H4 (cell line): ENCODE measurements around the gene CYP4A22. TPM values are rescaled to one million over a fixed set of nuclear protein-coding genes. Genes with fewer than 3 reads are reported as not detected.
"Not testable (repeated sequence)": the region's sequence is repeated elsewhere in the genome, so short reads cannot be mapped to it uniquely, and the experiment has no call there.

Experiments used
- DNase-seq: peaks from one replicate; pipeline ENCODE4 v3.0.0-alpha.2; 2015; ENCODE audit warnings: low spot score
- total RNA-seq: library from RNA; depleted of rRNA; stranded (reverse); fragments of >200 nt; shearing (Covaris generic); gene quantifications from 2 replicates; pipeline ENCODE4 v1.2.3, GENCODE V29; 2014; rRNA removed

Gene CYP4A22
- not detected in 2 replicates for total RNA-seq

- DNase-seq, result no peak
Observed at GRCh38 chr1:47137198-47137597, at the start of gene CYP4A22. Gene CYP4A22, plus strand, starts transcription at chr1:47137441. Its CDS starts 45 bp downstream, at chr1:47137486.

- peak; percentile 23 for DNase-seq
Observed at GRCh38 chr1:47089356-47089755, 47.9 kb upstream of the CYP4A22 start.

GRCh38 chr1:47091476-47091875, 45.8 kb upstream of the CYP4A22 start:
- DNase-seq, result not testable (repeated sequence)

- DNase-seq, result no peak
Observed at GRCh38 chr1:47104816-47105215, 32.4 kb upstream of the CYP4A22 start.

GRCh38 chr1:47106792-47107191, 30.4 kb upstream of the CYP4A22 start:
- DNase-seq, result no peak

GRCh38 chr1:47107851-47108574, 29.2 kb upstream of the CYP4A22 start:
- DNase-seq, result peak; percentile 70

- DNase-seq, result not testable (repeated sequence)
Observed at GRCh38 chr1:47109482-47109881, 27.8 kb upstream of the CYP4A22 start.

GRCh38 chr1:47113178-47113577, 24.1 kb upstream of the CYP4A22 start:
- no peak for DNase-seq

GRCh38 chr1:47121039-47121438, 16.2 kb upstream of the CYP4A22 start:
- DNase-seq, result not testable (repeated sequence)

- not testable (repeated sequence) for DNase-seq
Observed at GRCh38 chr1:47124834-47125233, 12.4 kb upstream of the CYP4A22 start.

GRCh38 chr1:47126997-47127396, 10.2 kb upstream of the CYP4A22 start:
- DNase-seq, result not testable (repeated sequence)

- DNase-seq, result no peak
Observed at GRCh38 chr1:47128221-47128620, 9.0 kb upstream of the CYP4A22 start.

GRCh38 chr1:47128854-47129253, 8.4 kb upstream of the CYP4A22 start:
- not testable (repeated sequence) for DNase-seq

GRCh38 chr1:47129489-47130230, 7.6 kb upstream of the CYP4A22 start:
- DNase-seq, result not testable (repeated sequence)

GRCh38 chr1:47132665-47133064, 4.6 kb upstream of the CYP4A22 start:
- DNase-seq, result not testable (repeated sequence)

GRCh38 chr1:47137925-47138615, 829 bp downstream of the CYP4A22 start:
- DNase-seq, result no peak

- DNase-seq, result not testable (repeated sequence)
Observed at GRCh38 chr1:47140358-47140757, 3.1 kb downstream of the CYP4A22 start.

- DNase-seq, result not testable (repeated sequence)
Observed at GRCh38 chr1:47143654-47144053, 6.4 kb downstream of the CYP4A22 start.

- DNase-seq, result not testable (repeated sequence)
Observed at GRCh38 chr1:47146495-47146894, 9.3 kb downstream of the CYP4A22 start.

- no peak for DNase-seq
Observed at GRCh38 chr1:47147047-47147785, 10.0 kb downstream of the CYP4A22 start.

GRCh38 chr1:47149162-47149561, 11.9 kb downstream of the CYP4A22 start:
- DNase-seq, result not testable (repeated sequence)

GRCh38 chr1:47156457-47156856, 19.2 kb downstream of the CYP4A22 start:
- not testable (repeated sequence) for DNase-seq
